Peyer's patch (tissue), 4 donors: ENCODE data around the gene TAF1B. TPM values are rescaled to one million over a fixed set of nuclear protein-coding genes. Genes with fewer than 3 reads are reported as not detected.

ENCODE experiments used
- DNase-seq, 3 donors: peaks; one replicate each; pipeline ENCODE4 v3.0.0-alpha.2; 2017 to 2019
- H3K27ac ChIP-seq, 4 donors: fragments of 200-600 bp; sonication (generic); one replicate each; pipeline ENCODE4 v1.5.1; 2016 to 2019
- H3K27me3 ChIP-seq, 2 donors: fragments of 200-600 bp; sonication (generic); one replicate each; pipeline ENCODE4 v1.5.1; 2019
- H3K36me3 ChIP-seq, 3 donors: fragments of 200-600 bp; sonication (generic); one replicate each; pipeline ENCODE4 v1.5.1; 2016 to 2019
- H3K4me1 ChIP-seq, 4 donors: fragments of 200-600 bp; sonication (generic); one replicate each; pipeline ENCODE4 v1.5.1; 2016 to 2019
- H3K4me3 ChIP-seq, 4 donors: fragments of 200-600 bp; sonication (generic); 1 replicate in 3 of 4; 2 replicates in 1 of 4; pipeline ENCODE4 v1.5.1; 2016 to 2019; ENCODE audit warnings: mild to moderate bottlenecking in 1 of 4
- H3K9me3 ChIP-seq, 4 donors: fragments of 200-600 bp; sonication (generic); one replicate each; pipeline ENCODE4 v1.5.1; 2016 to 2019; ENCODE audit warnings: mild to moderate bottlenecking in 1 of 4
- POLR2A ChIP-seq, 2 donors: fragments of 450-650 bp; IDR thresholded peaks; one replicate each; pipeline ENCODE4 v1.5.1; 2017; ENCODE audit warnings: antibody characterized with exemption in 2 of 2, mild to moderate bottlenecking in 2 of 2, moderate library complexity in 2 of 2
- total RNA-seq, 4 donors: library from RNA; depleted of rRNA; stranded (reverse); fragments of >200 nt; gene quantifications; one replicate each; pipeline ENCODE4 v1.1.0, GENCODE V29; 2016
- TF ChIP-seq, protein P1 (sequence below), 6 experiments: fragments of 450-650 bp in 4 of 6; fragments of 200-600 bp in 2 of 6; sonication (generic) in 1 of 6; IDR thresholded peaks; one replicate each; pipeline ENCODE4 v1.5.1; 2017 to 2019; ENCODE audit warnings: antibody characterized with exemption in 6 of 6, mild to moderate bottlenecking in 3 of 6, moderate library complexity in 1 of 6

TAF1B gene
- total RNA-seq, 4 donors from 2014 or later, result 8.6 to 33.0 (median 12.5) TPM

DNA sequence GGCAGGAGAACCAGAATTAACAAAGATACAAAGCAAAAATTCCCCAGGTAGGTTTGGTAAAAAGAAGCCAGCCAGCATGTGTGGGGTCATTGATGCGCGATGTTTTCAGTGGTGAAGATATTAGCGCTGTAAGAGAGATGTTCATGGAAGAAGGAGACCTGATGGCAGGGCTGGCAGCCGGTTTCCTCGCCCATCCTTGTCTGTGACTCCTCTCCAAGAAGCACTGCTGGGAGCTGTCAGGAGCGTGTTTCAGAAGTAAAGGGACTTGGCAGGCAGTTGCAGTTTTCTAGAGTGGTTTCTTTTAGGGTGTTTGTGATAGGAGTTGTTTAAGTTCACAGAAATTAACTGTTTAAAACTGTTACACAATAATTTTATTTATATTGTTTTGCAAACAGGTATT, 24.6 kb downstream of the TAF1B start:
- H3K27me3 ChIP-seq, result no peaks in the 10 kb centered on the region
- TF ChIP-seq, protein P1, sequence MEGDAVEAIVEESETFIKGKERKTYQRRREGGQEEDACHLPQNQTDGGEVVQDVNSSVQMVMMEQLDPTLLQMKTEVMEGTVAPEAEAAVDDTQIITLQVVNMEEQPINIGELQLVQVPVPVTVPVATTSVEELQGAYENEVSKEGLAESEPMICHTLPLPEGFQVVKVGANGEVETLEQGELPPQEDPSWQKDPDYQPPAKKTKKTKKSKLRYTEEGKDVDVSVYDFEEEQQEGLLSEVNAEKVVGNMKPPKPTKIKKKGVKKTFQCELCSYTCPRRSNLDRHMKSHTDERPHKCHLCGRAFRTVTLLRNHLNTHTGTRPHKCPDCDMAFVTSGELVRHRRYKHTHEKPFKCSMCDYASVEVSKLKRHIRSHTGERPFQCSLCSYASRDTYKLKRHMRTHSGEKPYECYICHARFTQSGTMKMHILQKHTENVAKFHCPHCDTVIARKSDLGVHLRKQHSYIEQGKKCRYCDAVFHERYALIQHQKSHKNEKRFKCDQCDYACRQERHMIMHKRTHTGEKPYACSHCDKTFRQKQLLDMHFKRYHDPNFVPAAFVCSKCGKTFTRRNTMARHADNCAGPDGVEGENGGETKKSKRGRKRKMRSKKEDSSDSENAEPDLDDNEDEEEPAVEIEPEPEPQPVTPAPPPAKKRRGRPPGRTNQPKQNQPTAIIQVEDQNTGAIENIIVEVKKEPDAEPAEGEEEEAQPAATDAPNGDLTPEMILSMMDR (IDR thresholded peaks at IDR 0.05), result no peak
- no peak for TF ChIP-seq POLR2A (IDR thresholded peaks at IDR 0.05)
- peaks cover 0 to 14% (median 0%) of the 10 kb centered on the region in 3 donors for H3K36me3 ChIP-seq
- no peaks in the 10 kb centered on the region for H3K9me3 ChIP-seq
- no peak for DNase-seq
- no peaks in the 10 kb centered on the region for H3K4me1 ChIP-seq
- no peak overlapping the region for H3K27ac ChIP-seq
- H3K4me3 ChIP-seq, result no peak overlapping the region

DNA sequence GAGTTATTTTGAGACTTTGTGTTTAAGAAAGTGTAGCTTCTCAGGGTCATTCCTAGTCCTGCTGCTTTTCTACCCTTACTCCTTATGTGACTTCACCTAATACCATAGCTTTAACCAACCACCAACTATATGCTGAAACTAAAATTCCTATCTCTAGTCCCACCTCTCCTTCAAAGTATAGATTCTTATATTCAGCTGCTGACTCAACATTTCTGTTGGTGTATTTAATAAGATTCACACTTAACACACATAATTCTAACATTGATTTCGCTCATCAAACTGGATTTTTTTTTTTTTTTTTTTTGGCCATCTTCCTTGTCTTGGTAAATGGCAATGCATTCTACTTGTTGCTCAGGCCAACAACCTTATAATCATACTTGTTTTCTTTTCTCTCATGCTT, 30.1 kb downstream of the TAF1B start:
- DNase-seq, result no peak
- Histone ChIP-seq H3K36me3 (peaks cover 0 to 47% (median 0%) of the 10 kb centered on the region in 3 donors), H3K27me3 (no peaks in the 10 kb centered on the region)

DNA sequence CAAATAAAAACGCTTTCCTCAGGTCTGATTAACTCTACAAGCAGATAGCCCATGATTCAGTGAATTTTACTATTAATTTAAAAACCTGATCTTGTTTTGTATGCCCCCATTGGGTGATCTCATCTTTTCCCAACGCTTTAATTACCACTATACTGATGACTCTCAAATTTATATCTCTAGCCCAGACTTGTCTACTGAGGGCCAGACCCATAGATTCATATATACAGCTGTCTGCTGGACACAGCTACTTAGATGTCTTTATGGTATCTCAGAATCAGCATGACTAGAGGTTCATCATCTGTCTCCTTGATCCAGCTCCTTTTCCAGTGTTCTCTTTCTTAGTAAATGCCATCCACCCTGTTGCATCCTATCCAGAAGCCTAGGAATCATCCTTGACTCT, 33.8 kb downstream of the TAF1B start:
- H3K36me3 ChIP-seq, result peaks cover 0 to 40% (median 0%) of the 10 kb centered on the region in 3 donors
- no peak for DNase-seq
- no peaks in the 10 kb centered on the region for H3K27me3 ChIP-seq
- H3K4me3 ChIP-seq, result no peak overlapping the region
- H3K9me3 ChIP-seq, result no peaks in the 10 kb centered on the region
- H3K4me1 ChIP-seq, result no peaks in the 10 kb centered on the region
- H3K27ac ChIP-seq, result no peak overlapping the region
- TF ChIP-seq, protein P1 (IDR thresholded peaks at IDR 0.05), result no peak
- no peak for TF ChIP-seq POLR2A (IDR thresholded peaks at IDR 0.05)

More for the DNA sequence above, 30.1 kb downstream of the TAF1B start:
- TF ChIP-seq, protein P1 (IDR thresholded peaks at IDR 0.05), result no peak
- no peak for TF ChIP-seq POLR2A (IDR thresholded peaks at IDR 0.05)
- Histone ChIP-seq H3K4me1 (no peaks in the 10 kb centered on the region), H3K9me3 (no peaks in the 10 kb centered on the region), H3K4me3 (no peak overlapping the region), H3K27ac (no peak overlapping the region)

DNA sequence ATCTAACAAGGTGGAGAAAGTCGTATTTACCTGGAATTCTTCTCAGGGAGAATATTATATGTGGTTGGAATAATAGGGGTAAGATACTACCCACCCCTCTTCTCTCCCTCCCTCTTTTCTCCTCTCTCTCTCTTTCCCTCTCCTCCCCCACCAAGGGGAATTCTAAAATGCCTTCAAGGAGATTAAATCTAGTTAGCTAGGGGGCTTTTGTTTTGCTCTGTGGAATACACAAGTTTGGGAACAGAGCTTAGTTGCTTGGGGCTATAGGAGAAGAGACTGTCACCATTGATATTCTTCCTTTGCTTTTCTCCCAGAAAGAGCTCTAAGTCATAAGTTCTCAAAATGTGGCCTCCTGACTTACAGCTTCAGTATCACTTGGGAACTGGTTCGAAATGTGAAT, 34.5 kb downstream of the TAF1B start:
- Histone ChIP-seq H3K36me3 (peaks cover 0 to 45% (median 0%) of the 10 kb centered on the region in 3 donors), H3K9me3 (no peaks in the 10 kb centered on the region), H3K4me1 (no peaks in the 10 kb centered on the region), H3K27ac (no peak overlapping the region), H3K4me3 (no peak overlapping the region), H3K27me3 (no peaks in the 10 kb centered on the region)
- no peak for DNase-seq
- TF ChIP-seq, protein P1 (IDR thresholded peaks at IDR 0.05), result no peak
- TF ChIP-seq POLR2A (IDR thresholded peaks at IDR 0.05), result no peak

DNA sequence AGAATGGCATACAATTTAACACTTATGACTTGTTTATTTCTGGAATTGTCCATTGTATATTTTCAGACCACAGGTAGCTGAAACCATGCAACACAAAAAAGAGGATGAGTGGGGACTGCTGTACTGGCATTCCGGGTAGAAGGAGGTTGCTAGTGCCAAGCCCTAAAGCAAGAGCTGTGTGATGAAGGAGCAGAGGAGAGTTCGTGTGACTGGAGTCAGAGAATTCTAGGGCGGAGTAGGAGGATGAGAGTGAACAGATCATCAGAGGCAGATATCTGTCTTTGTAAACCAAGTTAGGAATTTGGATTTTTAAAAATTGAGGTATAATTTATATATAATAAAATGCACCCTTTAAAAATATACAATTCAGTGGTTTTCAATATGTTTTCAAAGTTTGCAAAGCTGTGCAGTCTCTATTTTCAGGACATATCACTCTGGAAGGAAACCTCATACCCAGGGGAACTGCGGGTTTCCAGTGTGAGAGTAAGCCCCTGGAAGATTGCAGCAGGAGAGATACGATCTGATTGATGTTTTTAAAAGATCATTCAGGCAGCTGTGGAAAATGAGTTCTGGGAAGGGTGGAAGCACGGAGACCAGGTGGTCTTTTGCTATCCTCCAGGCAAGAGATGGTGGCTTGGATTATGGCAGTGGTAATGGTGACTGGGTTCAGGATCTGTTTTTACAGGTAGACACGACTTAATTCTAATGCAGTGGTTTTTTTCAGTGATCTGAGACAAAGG, 36.4 kb downstream of the TAF1B start:
- TF ChIP-seq POLR2A (IDR thresholded peaks at IDR 0.05), result no peak
- TF ChIP-seq, protein P1 (IDR thresholded peaks at IDR 0.05), result no peak
- H3K9me3 ChIP-seq, result no peaks in the 10 kb centered on the region
- DNase-seq, result no peak
- no peak overlapping the region for H3K27ac ChIP-seq
- H3K4me1 ChIP-seq, result no peaks in the 10 kb centered on the region
- peaks cover 0 to 42% (median 0%) of the 10 kb centered on the region in 3 donors for H3K36me3 ChIP-seq
- no peak overlapping the region for H3K4me3 ChIP-seq
- no peaks in the 10 kb centered on the region for H3K27me3 ChIP-seq
